Mesenchymal stem cell (in vitro differentiated cells and primary cell): Measurements from ENCODE around the gene KIAA0232.
"Not testable (repeated sequence)": the region's sequence is repeated elsewhere in the genome, so short reads cannot be mapped to it uniquely, and the experiment has no call there.

Experiments
- DNase-seq: peaks from one replicate; pipeline ENCODE4 v3.0.0-alpha.2; 2013
- H2AFZ ChIP-seq: one replicate; pipeline ENCODE4 v1.6.1; 2013; ENCODE audit warnings: low read depth, mild to moderate bottlenecking, control low read depth, inconsistent platforms, low read length, moderate library complexity
- H2AK5ac ChIP-seq: 2 replicates; pipeline ENCODE4 v1.6.1; 2013; ENCODE audit warnings: low read length, moderate library complexity, mild to moderate bottlenecking, inconsistent platforms; ENCODE audit not compliant: severe bottlenecking
- H2BK120ac ChIP-seq: one replicate; pipeline ENCODE4 v1.6.1; 2013; ENCODE audit warnings: low read depth, mild to moderate bottlenecking, inconsistent platforms, low read length, moderate library complexity
- H2BK12ac ChIP-seq, 2 experiments: one replicate each; pipeline ENCODE4 v1.6.1; 2013; ENCODE audit warnings: inconsistent platforms in 2 of 2, low read length in 2 of 2, mild to moderate bottlenecking in 2 of 2, moderate library complexity in 2 of 2, control low read depth in 1 of 2
- H2BK15ac ChIP-seq: one replicate; pipeline ENCODE4 v1.6.1; 2013; ENCODE audit warnings: mild to moderate bottlenecking, low read depth, inconsistent platforms; ENCODE audit not compliant: poor library complexity, severe bottlenecking
- H2BK5ac ChIP-seq: 2 replicates; pipeline ENCODE4 v1.6.1; 2013; ENCODE audit warnings: low read depth, mild to moderate bottlenecking, low read length, control low read depth, inconsistent platforms; ENCODE audit not compliant: poor library complexity, severe bottlenecking
- H3K14ac ChIP-seq, 2 experiments: one replicate each; pipeline ENCODE4 v1.6.1; 2013; ENCODE audit warnings: inconsistent platforms in 2 of 2, low read length in 2 of 2, control low read depth in 1 of 2, mild to moderate bottlenecking in 1 of 2, moderate library complexity in 1 of 2
- H3K18ac ChIP-seq, 2 experiments: one replicate each; pipeline ENCODE4 v1.6.1; 2013; ENCODE audit warnings: inconsistent platforms in 2 of 2, low read length in 2 of 2, control low read depth in 1 of 2, low read depth in 1 of 2, mild to moderate bottlenecking in 1 of 2
- H3K23ac ChIP-seq, 2 experiments: one replicate each; pipeline ENCODE4 v1.6.1; 2013; ENCODE audit warnings: inconsistent platforms in 2 of 2, low read length in 2 of 2, mild to moderate bottlenecking in 2 of 2, moderate library complexity in 2 of 2, control low read depth in 1 of 2
- H3K27ac ChIP-seq: 2 replicates; pipeline ENCODE4 v1.5.1; 2013; ENCODE audit warnings: mild to moderate bottlenecking, moderate library complexity, low read length, control low read depth, inconsistent platforms; ENCODE audit not compliant: poor library complexity, severe bottlenecking
- H3K27me3 ChIP-seq, 2 experiments: 2 replicates each; pipeline versions ENCODE4 v1.6.1 to v1.7.0; 2013; ENCODE audit warnings: low read length in 2 of 2, mild to moderate bottlenecking in 2 of 2, moderate library complexity in 2 of 2, control low read depth in 1 of 2, inconsistent platforms in 1 of 2; ENCODE audit not compliant: control insufficient read depth in 1 of 2, insufficient read depth in 1 of 2
- H3K36me3 ChIP-seq, 2 experiments: 2 replicates each; pipeline versions ENCODE4 v1.6.1 to v1.7.0; 2013; ENCODE audit warnings: low read length in 2 of 2, control low read depth in 1 of 2, inconsistent platforms in 1 of 2, low read depth in 1 of 2, mild to moderate bottlenecking in 1 of 2; ENCODE audit not compliant: insufficient read depth in 2 of 2, control insufficient read depth in 1 of 2
- H3K4ac ChIP-seq, 2 experiments: one replicate each; pipeline ENCODE4 v1.6.1; 2013; ENCODE audit warnings: inconsistent platforms in 2 of 2, low read length in 2 of 2, mild to moderate bottlenecking in 2 of 2, moderate library complexity in 2 of 2, control low read depth in 1 of 2, low read depth in 1 of 2
- H3K4me1 ChIP-seq: 2 replicates; pipeline ENCODE4 v1.6.1; 2013; ENCODE audit warnings: low read depth, low read length, control low read depth; ENCODE audit not compliant: control insufficient read depth, insufficient read depth
- H3K4me2 ChIP-seq: 2 replicates; pipeline ENCODE4 v1.6.1; 2013; ENCODE audit warnings: low read length, mild to moderate bottlenecking, inconsistent platforms; ENCODE audit not compliant: poor library complexity, severe bottlenecking
- H3K4me3 ChIP-seq, 2 experiments: 2 replicates each; pipeline versions ENCODE4 v1.5.1 to v1.7.0; 2013; ENCODE audit warnings: low read length in 2 of 2, mild to moderate bottlenecking in 2 of 2, control low read depth in 1 of 2, low read depth in 1 of 2; ENCODE audit not compliant: insufficient read depth in 1 of 2
- H3K79me1 ChIP-seq: replicated peaks from 2 replicates; pipeline ENCODE4 v1.6.1; 2013; ENCODE audit warnings: mild to moderate bottlenecking, control low read depth, low read length, inconsistent platforms; ENCODE audit not compliant: poor library complexity, severe bottlenecking
- H3K9ac ChIP-seq: 2 replicates; pipeline ENCODE4 v1.7.0; 2013; ENCODE audit warnings: mild to moderate bottlenecking, low read length, moderate library complexity
- H3K9me3 ChIP-seq: 2 replicates; pipeline ENCODE4 v1.7.0; 2013; ENCODE audit warnings: mild to moderate bottlenecking, low read length; ENCODE audit not compliant: control insufficient read depth
- H4K8ac ChIP-seq: one replicate; pipeline ENCODE4 v1.6.1; 2013; ENCODE audit warnings: inconsistent platforms, mild to moderate bottlenecking, low read length, moderate library complexity
- H4K91ac ChIP-seq: one replicate; pipeline ENCODE4 v1.6.1; 2013; ENCODE audit warnings: mild to moderate bottlenecking, low read length, inconsistent platforms
- WGBS: methylation state at CpG from one replicate; pipeline ENCODE4 v1.1.7; 2013; ENCODE audit warnings: mixed read lengths; 5-methylcytosine and 5-hydroxymethylcytosine counted together

The KIAA0232 gene

DNA sequence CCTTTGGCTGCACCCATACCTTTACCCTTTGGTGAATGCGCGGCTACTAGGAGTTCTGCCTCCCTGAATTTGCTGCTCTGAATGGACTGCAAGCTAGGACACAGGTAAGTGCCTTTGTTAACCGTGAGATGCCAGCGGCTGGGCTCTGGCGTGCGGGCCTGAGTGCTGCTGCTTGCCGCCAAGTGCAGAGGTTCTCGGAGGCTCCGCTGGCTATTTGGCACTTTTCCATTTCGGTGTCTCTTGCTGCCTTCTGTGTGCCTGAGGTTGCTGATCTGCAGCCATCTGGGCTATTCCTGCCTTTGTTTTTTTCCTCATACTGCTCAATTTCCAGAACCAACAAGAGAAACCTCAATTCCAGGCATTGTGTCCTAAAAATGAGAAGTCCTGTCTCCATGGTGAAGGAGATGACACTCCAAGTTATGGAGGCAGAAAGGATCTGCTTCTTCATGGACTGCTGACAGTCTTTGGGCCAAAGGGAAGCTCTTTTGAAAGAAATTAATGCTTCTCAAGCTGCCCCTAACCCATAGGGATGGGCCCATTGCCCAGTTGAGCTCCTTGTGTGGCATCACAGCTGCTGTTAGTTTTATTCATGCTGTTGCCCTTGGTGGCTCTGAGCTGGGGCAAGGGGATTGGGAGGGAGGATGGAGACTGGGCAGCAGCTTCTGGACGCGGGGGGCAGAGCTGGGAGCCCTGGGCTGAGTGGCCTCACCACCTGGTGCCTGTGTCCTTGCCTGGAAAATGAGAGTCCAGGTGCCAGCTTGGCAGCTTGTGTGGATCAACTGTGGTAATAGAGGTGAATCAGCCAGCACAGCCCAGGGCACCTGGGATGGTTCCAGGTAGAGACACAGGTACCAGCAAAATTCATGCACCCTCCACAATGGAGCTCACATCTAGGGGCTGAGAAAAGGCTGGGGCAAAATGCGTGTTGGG, 123.3 kb downstream of the KIAA0232 start:
- Histone ChIP-seq H3K4me1 (peaks cover 15% of the 10 kb centered on the region), H3K79me1 (peaks cover 9% of the 10 kb centered on the region), H2BK5ac (no peak overlapping the region), H4K8ac (no peak overlapping the region), H3K9ac (no peak overlapping the region), H3K14ac (no peak overlapping the region), H3K9me3 (no peaks in the 10 kb centered on the region), H4K91ac (peak overlapping the region; percentile 57), H3K23ac (no peak overlapping the region), H2BK15ac (no peak overlapping the region), H3K4me2 (no peak overlapping the region), H2AK5ac (no peak overlapping the region), H3K27me3 (peaks cover 4 to 28% of the 10 kb centered on the region in 2 experiments), H2BK12ac (peak overlapping the region; percentile 2 to 14), H3K4ac (no peak overlapping the region), H3K18ac (no peak overlapping the region), H3K27ac (no peak overlapping the region), H3K36me3 (no peaks in the 10 kb centered on the region), H2BK120ac (no peak overlapping the region), H3K4me3 (no peak overlapping the region), H2AFZ (no peak overlapping the region)
- WGBS, result 92% methylated on average over 13 of the region's 13 CpGs
- DNase-seq, result no peak

- not testable (repeated sequence) for H3K4me3 ChIP-seq, H3K27ac ChIP-seq, H2BK15ac ChIP-seq, H2BK12ac ChIP-seq, H2AK5ac ChIP-seq, H3K23ac ChIP-seq, H2BK120ac ChIP-seq, H3K36me3 ChIP-seq, H3K18ac ChIP-seq, DNase-seq, H3K4ac ChIP-seq, H2AFZ ChIP-seq, H4K91ac ChIP-seq, H3K4me2 ChIP-seq, H3K9me3 ChIP-seq, H3K14ac ChIP-seq, H3K9ac ChIP-seq, H4K8ac ChIP-seq, H2BK5ac ChIP-seq
- WGBS, result 95% methylated on average over 6 of the region's 6 CpGs
- H3K4me1 ChIP-seq, result peaks cover 19% of the 10 kb centered on the region
- peaks cover 4 to 26% of the 10 kb centered on the region in 2 experiments for H3K27me3 ChIP-seq
- H3K79me1 ChIP-seq, result peaks cover 16% of the 10 kb centered on the region
Measured at GRCh38 chr4:6906486-6906885, 124.0 kb downstream of the KIAA0232 start.

DNA sequence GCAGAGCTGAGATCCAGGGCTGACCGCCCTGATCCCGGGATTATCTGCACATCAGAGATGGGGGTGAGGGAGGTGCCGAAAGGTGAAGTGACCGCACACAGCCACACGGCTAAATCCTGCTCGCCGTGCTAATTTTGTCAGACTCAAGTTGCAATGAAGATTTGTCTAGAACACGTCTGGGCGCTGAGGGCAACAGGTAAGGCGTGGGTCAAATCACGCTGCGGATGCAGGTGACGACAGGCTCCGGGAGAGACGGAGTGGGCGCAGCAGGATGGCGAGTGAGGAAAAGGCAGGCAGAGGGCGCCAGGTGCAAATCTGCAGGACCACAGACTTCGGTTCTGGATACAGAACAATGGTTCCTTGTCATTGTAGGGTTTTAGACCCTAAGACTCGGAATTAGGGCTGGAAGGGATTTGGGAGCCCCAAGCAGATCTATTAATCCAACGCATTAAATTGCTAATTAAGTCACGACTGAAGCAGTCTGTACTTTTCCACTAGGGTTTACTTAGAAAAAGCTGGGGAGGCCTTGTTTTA, 125.2 kb downstream of the KIAA0232 start:
- Histone ChIP-seq H3K4me2 (no peak overlapping the region), H3K4ac (peak overlapping the region in 1 of 2 experiments; percentile 60), H3K27me3 (peaks cover 4 to 26% of the 10 kb centered on the region in 2 experiments), H3K27ac (no peak overlapping the region), H4K91ac (no peak overlapping the region), H3K9me3 (no peaks in the 10 kb centered on the region), H4K8ac (no peak overlapping the region), H3K9ac (no peak overlapping the region), H3K4me3 (no peak overlapping the region), H2BK120ac (no peak overlapping the region), H3K79me1 (peaks cover 23% of the 10 kb centered on the region), H3K4me1 (peaks cover 21% of the 10 kb centered on the region), H3K18ac (no peak overlapping the region), H3K14ac (no peak overlapping the region), H2AK5ac (no peak overlapping the region), H2AFZ (no peak overlapping the region), H3K23ac (no peak overlapping the region), H3K36me3 (no peaks in the 10 kb centered on the region), H2BK12ac (peak overlapping the region; percentile 17 to 62), H2BK15ac (no peak overlapping the region), H2BK5ac (no peak overlapping the region)
- 50% methylated on average over 21 of the region's 22 CpGs for WGBS
- DNase-seq, result no peak

- WGBS, result 37% methylated on average over 15 of the region's 15 CpGs
- H2BK120ac ChIP-seq, result peak overlapping the region; percentile 89
Measured at GRCh38 chr4:6908432-6909112, 126.0 kb downstream of the KIAA0232 start.

More at GRCh38 chr4:6908432-6909112, 126.0 kb downstream of the KIAA0232 start:
- peak overlapping the region; percentile 56 for H3K27ac ChIP-seq
- peak; percentile 62 for DNase-seq
- H3K9me3 ChIP-seq, result no peaks in the 10 kb centered on the region
- peaks cover 4 to 26% of the 10 kb centered on the region in 2 experiments for H3K27me3 ChIP-seq
- H3K4me2 ChIP-seq, result peak overlapping the region; percentile 91
- H3K4me3 ChIP-seq, result peak overlapping the region; percentile 79 to 88
- H3K79me1 ChIP-seq, result peaks cover 26% of the 10 kb centered on the region
- H3K4me1 ChIP-seq, result peaks cover 21% of the 10 kb centered on the region
- peak overlapping the region; percentile 73 to 97 for H3K18ac ChIP-seq
- H3K23ac ChIP-seq, result no peak overlapping the region
- peak overlapping the region; percentile 76 for H4K8ac ChIP-seq
- H3K14ac ChIP-seq, result peak overlapping the region in 1 of 2 experiments; percentile 70
- no peak overlapping the region for H2AFZ ChIP-seq
- peak overlapping the region; percentile 54 for H2AK5ac ChIP-seq
- H2BK12ac ChIP-seq, result peak overlapping the region; percentile 4 to 83
- H3K36me3 ChIP-seq, result no peaks in the 10 kb centered on the region
- H3K4ac ChIP-seq, result peak overlapping the region; percentile 77 to 97
- H3K9ac ChIP-seq, result peak overlapping the region; percentile 92
- H2BK5ac ChIP-seq, result no peak overlapping the region
- H4K91ac ChIP-seq, result no peak overlapping the region
- peak overlapping the region; percentile 94 for H2BK15ac ChIP-seq
